H1 (cell line): ENCODE results near the gene FAHD1. TPM values are rescaled to one million over a fixed set of nuclear protein-coding genes. Genes with fewer than 3 reads are reported as not detected.

Experiments
- CTCF ChIA-PET: fragments of 300-600 bp; sonication (Branson Sonifier 250); formaldehyde crosslinking; loops from one replicate; lab custom pipeline; 2021; ENCODE audit not compliant: partially characterized antibody; lab: Charles Lee
- POLR2A ChIA-PET: fragments of 300-600 bp; sonication (Branson Sonifier 250); formaldehyde crosslinking; loops from one replicate; lab custom pipeline; 2021; ENCODE audit warnings: inconsistent platforms; ENCODE audit not compliant: partially characterized antibody; lab: Charles Lee
- DNase-seq, 2 experiments: peaks; one replicate each; pipeline versions ENCODE4 v3.0.0 to v3.0.0-alpha.2; 2010 to 2022; ENCODE audit warnings: low spot score in 2 of 2, low read depth in 1 of 2, mixed read lengths in 1 of 2
- FAIRE-seq: peaks from 2 replicates; lab custom pipeline; 2011; peaks lifted over from hg19 to GRCh38; lab: Jason Lieb, UNC
- H2AFZ ChIP-seq: 2 replicates; pipeline ENCODE4 v1.8.1; 2012; ENCODE audit warnings: low read length, inconsistent platforms
- H2AK5ac ChIP-seq: 2 replicates; pipeline ENCODE4 v1.6.1; 2013; ENCODE audit warnings: low read depth, low read length
- H2BK120ac ChIP-seq: replicated peaks from 2 replicates; pipeline ENCODE3; 2013; ENCODE audit warnings: low read depth, low read length, inconsistent platforms
- H2BK12ac ChIP-seq: 2 replicates; pipeline ENCODE4 v1.6.1; 2013; ENCODE audit warnings: low read depth, low read length
- H2BK15ac ChIP-seq: 2 replicates; pipeline ENCODE4 v1.6.1; 2013; ENCODE audit warnings: low read length
- H2BK20ac ChIP-seq: 2 replicates; pipeline ENCODE4 v1.6.1; 2013; ENCODE audit warnings: low read length
- H2BK5ac ChIP-seq: 2 replicates; pipeline ENCODE4 v1.6.1; 2013; ENCODE audit warnings: low read depth, low read length
- H3K14ac ChIP-seq: 2 replicates; pipeline ENCODE4 v1.6.1; 2013; ENCODE audit warnings: inconsistent platforms; ENCODE audit not compliant: insufficient read length
- H3K18ac ChIP-seq: 2 replicates; pipeline ENCODE4 v1.6.1; 2013; ENCODE audit warnings: low read length; ENCODE audit errors: extremely low read depth
- H3K23ac ChIP-seq: 2 replicates; pipeline ENCODE4 v1.6.1; 2013; ENCODE audit warnings: inconsistent platforms; ENCODE audit not compliant: insufficient read length
- H3K23me2 ChIP-seq: 2 replicates; pipeline ENCODE4 v1.6.1; 2013; ENCODE audit warnings: low read depth, low read length
- H3K27ac ChIP-seq: 2 replicates; pipeline ENCODE4 v1.6.1; 2011; ENCODE audit warnings: low read depth, low read length, inconsistent platforms
- H3K27me3 ChIP-seq, 4 experiments: replicated peaks in 1 of 4; 1 replicate in 1 of 4; 2 replicates in 3 of 4; pipeline versions ENCODE4 v1.6.1 to v1.8.1; 2011 to 2013; ENCODE audit warnings: low read length in 3 of 4, mild to moderate bottlenecking in 3 of 4, inconsistent platforms in 2 of 4, mixed read lengths in 2 of 4, moderate library complexity in 1 of 4; ENCODE audit not compliant: control insufficient read depth in 3 of 4, insufficient read depth in 3 of 4; ENCODE audit errors: extremely low read depth in 1 of 4
- H3K36me3 ChIP-seq, 4 experiments: 2 replicates each; pipeline versions ENCODE4 v1.6.1 to v1.8.1; 2011 to 2013; ENCODE audit warnings: mild to moderate bottlenecking in 4 of 4, low read length in 3 of 4, moderate library complexity in 2 of 4, control low read depth in 1 of 4, inconsistent platforms in 1 of 4; ENCODE audit not compliant: insufficient read depth in 4 of 4, control insufficient read depth in 2 of 4
- H3K4ac ChIP-seq: replicated peaks from 2 replicates; pipeline ENCODE3; 2013; ENCODE audit warnings: low read length, low read depth, mixed read lengths, inconsistent platforms; ENCODE audit not compliant: insufficient read length
- H3K4me1 ChIP-seq, 4 experiments: replicated peaks in 1 of 4; 1 replicate in 1 of 4; 2 replicates in 3 of 4; pipeline versions ENCODE4 v1.6.1 to v1.8.1; 2011 to 2013; ENCODE audit warnings: low read length in 3 of 4, inconsistent platforms in 2 of 4, mixed read lengths in 1 of 4; ENCODE audit not compliant: insufficient read depth in 4 of 4, control insufficient read depth in 3 of 4
- H3K4me2 ChIP-seq, 2 experiments: 2 replicates each; pipeline versions ENCODE4 v1.6.1 to v1.8.1; 2011 to 2013; ENCODE audit warnings: low read depth in 2 of 2, low read length in 2 of 2, control low read depth in 1 of 2, inconsistent platforms in 1 of 2, mild to moderate bottlenecking in 1 of 2; ENCODE audit not compliant: insufficient read depth in 1 of 2
- H3K4me3 ChIP-seq, 4 experiments: fragments of 200-600, 300-600 bp in 1 of 4; sonication (generic), shearing (Covaris generic), sonication (Bioruptor Twin) in 1 of 4; 2 replicates each; pipeline versions ENCODE4 v1.5.1 to v1.8.1; 2011 to 2016; ENCODE audit warnings: low read length in 4 of 4, low read depth in 3 of 4, control low read depth in 2 of 4, inconsistent platforms in 2 of 4, mild to moderate bottlenecking in 2 of 4, mixed read lengths in 1 of 4, moderate library complexity in 1 of 4; ENCODE audit not compliant: insufficient read depth in 2 of 4; ENCODE audit errors: extremely low read depth in 1 of 4
- H3K56ac ChIP-seq: replicated peaks from 2 replicates; pipeline ENCODE3; 2013; ENCODE audit warnings: low read depth, mild to moderate bottlenecking, mixed read lengths, low read length, inconsistent platforms; ENCODE audit not compliant: insufficient read length
- H3K79me1 ChIP-seq: 2 replicates; pipeline ENCODE4 v1.6.1; 2013; ENCODE audit warnings: low read depth, low read length, control low read depth
- H3K79me2 ChIP-seq, 2 experiments: 2 replicates each; pipeline versions ENCODE4 v1.6.1 to v1.8.1; 2012 to 2013; ENCODE audit warnings: low read length in 2 of 2, mild to moderate bottlenecking in 2 of 2, inconsistent platforms in 1 of 2; ENCODE audit not compliant: insufficient read depth in 2 of 2, control insufficient read depth in 1 of 2
- H3K9ac ChIP-seq, 4 experiments: replicated peaks in 1 of 4; 1 replicate in 1 of 4; 2 replicates in 3 of 4; pipeline versions ENCODE4 v1.6.1 to v1.8.1; 2011 to 2013; ENCODE audit warnings: low read depth in 3 of 4, low read length in 3 of 4, control low read depth in 2 of 4, mild to moderate bottlenecking in 2 of 4, moderate library complexity in 2 of 4, inconsistent platforms in 1 of 4; ENCODE audit errors: extremely low read depth in 1 of 4
- H3K9me3 ChIP-seq, 2 experiments: 2 replicates each; pipeline versions ENCODE4 v1.6.1 to v1.8.1; 2012 to 2013; ENCODE audit warnings: mild to moderate bottlenecking in 2 of 2, moderate library complexity in 2 of 2, control low read depth in 1 of 2, inconsistent platforms in 1 of 2, low read depth in 1 of 2, low read length in 1 of 2, mixed read lengths in 1 of 2; ENCODE audit not compliant: insufficient read depth in 2 of 2
- H4K20me1 ChIP-seq, 2 experiments: replicated peaks in 1 of 2; 2 replicates each; pipeline versions ENCODE3 to v1.8.1; 2011 to 2013; ENCODE audit warnings: inconsistent platforms in 2 of 2, low read length in 2 of 2, mild to moderate bottlenecking in 1 of 2; ENCODE audit not compliant: insufficient read depth in 2 of 2, control insufficient read depth in 1 of 2
- H4K5ac ChIP-seq: 2 replicates; pipeline ENCODE4 v1.6.1; 2013; ENCODE audit warnings: low read length, low read depth, mixed read lengths, inconsistent platforms; ENCODE audit not compliant: insufficient read length
- H4K8ac ChIP-seq: 2 replicates; pipeline ENCODE4 v1.8.0; 2013; ENCODE audit warnings: mild to moderate bottlenecking, moderate library complexity, low read length, inconsistent platforms; ENCODE audit not compliant: insufficient read depth; ENCODE audit errors: extremely low read depth
- H4K91ac ChIP-seq: replicated peaks from 2 replicates; pipeline ENCODE3; 2013; ENCODE audit warnings: low read length, mixed read lengths, inconsistent platforms; ENCODE audit not compliant: insufficient read length
- ATF2 ChIP-seq: IDR thresholded peaks from 2 replicates; pipeline ENCODE4 v1.6.1; 2012; ENCODE audit warnings: low read length, inconsistent platforms
- BCL11A ChIP-seq, 2 experiments: IDR thresholded peaks; one replicate each; pipeline ENCODE4 v1.6.1; 2011; ENCODE audit warnings: low read depth in 2 of 2, low read length in 2 of 2, mild to moderate bottlenecking in 2 of 2
- CBX5 ChIP-seq: fragments of 300-800, 300-1000 bp; sonication (generic); IDR thresholded peaks from 2 replicates; pipeline ENCODE4 v1.7.1; 2016; ENCODE audit warnings: antibody characterized with exemption, low read length, low read depth
- CREB1 ChIP-seq: IDR thresholded peaks from 2 replicates; pipeline ENCODE4 v1.6.1; 2012; ENCODE audit warnings: inconsistent platforms
- KDM4A ChIP-seq: IDR thresholded peaks from one replicate; pipeline ENCODE4 v1.7.1; 2012; ENCODE audit warnings: low read depth, mild to moderate bottlenecking, moderate library complexity, low read length, inconsistent platforms; ENCODE audit not compliant: severe bottlenecking
- NANOG ChIP-seq: IDR thresholded peaks from 2 replicates; pipeline ENCODE4 v1.6.1; 2011; ENCODE audit warnings: low read length, low read depth, mild to moderate bottlenecking, inconsistent platforms; ENCODE audit not compliant: insufficient read depth, poor library complexity, severe bottlenecking
- NRF1 ChIP-seq: IDR thresholded peaks from 2 replicates; pipeline ENCODE4 v1.6.1; 2011; ENCODE audit warnings: mild to moderate bottlenecking, low read depth, low read length, improper control_type of control experiment
- POU5F1 ChIP-seq: IDR thresholded peaks from 2 replicates; pipeline ENCODE4 v1.6.1; 2011; ENCODE audit warnings: low read depth, mild to moderate bottlenecking, low read length, moderate library complexity
- SIN3A ChIP-seq, 2 experiments: IDR thresholded peaks in 1 of 2; conservative IDR thresholded peaks in 1 of 2; 2 replicates each; pipeline ENCODE4 v1.6.1; 2011 to 2012; ENCODE audit warnings: low read length in 2 of 2, improper control_type of control experiment in 1 of 2, low read depth in 1 of 2, mild to moderate bottlenecking in 1 of 2
- SRF ChIP-seq: IDR thresholded peaks from 2 replicates; pipeline ENCODE4 v1.6.1; 2011; ENCODE audit warnings: mild to moderate bottlenecking, low read depth, low read length, moderate library complexity
- SUZ12 ChIP-seq: fragments of 200-600 bp; sonication (generic); IDR thresholded peaks from 2 replicates; pipeline ENCODE4 v1.6.1; 2012; ENCODE audit warnings: mild to moderate bottlenecking, inconsistent platforms, low read length, moderate library complexity, mixed read lengths
- TCF12 ChIP-seq: IDR thresholded peaks from 2 replicates; pipeline ENCODE4 v1.6.1; 2011; ENCODE audit warnings: low read depth, mild to moderate bottlenecking, low read length
- ZNF274 ChIP-seq: IDR thresholded peaks from 2 replicates; pipeline ENCODE4 v1.7.0; 2012; ENCODE audit warnings: low read length, borderline replicate concordance; ENCODE audit errors: extremely low read depth
- WGBS, 2 experiments: shearing (Covaris generic) in 1 of 2; methylation state at CpG; one replicate each; pipeline versions ENCODE4 v1.1.6 to v1.1.7; 2013 to 2015; ENCODE audit warnings: low lambda C conversion rate in 2 of 2, mixed read lengths in 2 of 2, inconsistent platforms in 1 of 2, low coverage in 1 of 2, missing lambda C conversion rate in 1 of 2; ENCODE audit not compliant: insufficient replicate concordance in 2 of 2, insufficient coverage in 1 of 2, insufficient read length in 1 of 2; ENCODE audit errors: extremely low coverage in 1 of 2, missing lambda C conversion rate in 1 of 2; 5-methylcytosine and 5-hydroxymethylcytosine counted together
- polyA plus RNA-seq, 7 experiments: library from polyadenylated mRNA; depleted of rRNA in 3 of 7; stranded (reverse) in 5 of 7; unstranded in 2 of 7; fragments of >200 nt in 5 of 7; fragments of 200-250 nt in 2 of 7; gene quantifications; 1 replicate in 5 of 7; 2 replicates in 1 of 7; 4 replicates in 1 of 7; pipeline versions ENCODE4 v1.2.1 to v1.2.3, GENCODE V29; 2011 to 2013; ENCODE audit warnings: missing spikeins in 2 of 7, mixed read lengths in 2 of 7
- total RNA-seq: library from RNA; stranded (reverse); fragmentation: NEBNext Ultra II Directional; extraction: Animal tissue kit (Norgen Biotek cat#: 25700); gene quantifications from 2 replicates; pipeline ENCODE4 v1.2.1, GENCODE V29; 2021

The FAHD1 gene
- total and polyA plus RNA-seq, 2 of the 8 experiments (the other 6 are each of a cell fraction or from before 2014, with no cell fraction given): 20.4 to 31.9 TPM

DNA sequence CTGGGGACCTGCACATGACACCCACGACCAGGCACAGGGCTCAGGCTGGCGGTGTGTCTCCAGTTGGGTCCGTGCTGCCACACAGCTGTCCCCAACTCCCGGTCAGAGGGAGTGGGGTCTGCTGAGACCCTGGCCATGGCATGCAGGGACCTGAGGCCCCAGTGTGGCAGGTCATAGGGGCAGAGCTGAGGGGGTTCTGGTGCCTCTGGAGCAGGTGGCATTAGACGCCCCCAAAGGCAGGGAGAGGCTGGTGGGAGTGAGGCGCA lies 40.0 kb upstream of the FAHD1 start:
- no peaks in the 10 kb centered on the region for H3K9me3 ChIP-seq
- no peak overlapping the region for H2BK5ac ChIP-seq
- 90% methylated on average over 6 of the region's 6 CpGs; no CpG with 5 or more reads in 1 of the 2 experiments for WGBS, 2 experiments
- H4K20me1 ChIP-seq: peaks cover 20 to 21% of the 10 kb centered on the region in 2 experiments
- H3K4me3 ChIP-seq: no peak overlapping the region
- H3K18ac ChIP-seq: no peak overlapping the region
- no peak overlapping the region for H4K8ac ChIP-seq
- no peak overlapping the region for H4K5ac ChIP-seq
- no peak overlapping the region for H3K9ac ChIP-seq
- no peaks in the 10 kb centered on the region for H3K27me3 ChIP-seq
- peaks cover 0 to 35% of the 10 kb centered on the region in 2 experiments; a peak in 3 of 4 replicates for H3K79me2 ChIP-seq
- H3K4me2 ChIP-seq: no peak overlapping the region
- H3K79me1 ChIP-seq: peaks cover 13% of the 10 kb centered on the region; the same call in 1 of the 2 replicates
- peaks cover 3% of the 10 kb centered on the region; the same call in 1 of the 2 replicates for H3K23me2 ChIP-seq
- FAIRE-seq (no peak), DNase-seq (no peak)
- no peak overlapping the region for H2AFZ ChIP-seq
- H2BK15ac ChIP-seq: no peak overlapping the region
- ChIA-PET CTCF (interaction anchor here (1.4 kb wide), 1 partner anchor 13 kb away, joined by 4 read pairs; no protein-coding TSS in a partner anchor), POLR2A (interaction anchor here (1.6 to 4.0 kb wide), 3 partner anchors 12 to 18 kb away, joined by 3 to 13 read pairs (median 5); partner anchors contain the start of gene NME3)
- no peak overlapping the region for H4K91ac ChIP-seq
- H3K23ac ChIP-seq: no peak overlapping the region
- no peak overlapping the region for H2BK12ac ChIP-seq
- peaks cover 0 to 44% (median 2%) of the 10 kb centered on the region in 4 experiments; a peak in 4 of 8 replicates for H3K36me3 ChIP-seq
- H3K27ac ChIP-seq: no peak overlapping the region
- no peak overlapping the region for H3K56ac ChIP-seq
- no peak overlapping the region for H2BK20ac ChIP-seq
- H3K4ac ChIP-seq: no peak overlapping the region
- H2BK120ac ChIP-seq: no peak overlapping the region
- no peaks in the 10 kb centered on the region; a peak in 1 of 7 replicates for H3K4me1 ChIP-seq
- no peak overlapping the region for H3K14ac ChIP-seq
- no peak overlapping the region for H2AK5ac ChIP-seq
- TF ChIP-seq KDM4A: no peak
- TF ChIP-seq ATF2: no peak
- no peak for TF ChIP-seq SRF
- TF ChIP-seq SUZ12: no peak
- no peak for TF ChIP-seq NRF1
- no peak for TF ChIP-seq CREB1
- TF ChIP-seq BCL11A (IDR thresholded peaks at IDR 0.05; ENCODE audit: low read depth in 2 of 2, low read length in 2 of 2): no peak
- TF ChIP-seq TCF12: no peak
- TF ChIP-seq CBX5: no peak
- TF ChIP-seq ZNF274: no peak
- no peak for TF ChIP-seq SIN3A (conservative IDR thresholded peaks at IDR 0.05 in 1 of 2, IDR thresholded peaks at IDR 0.05 in 1 of 2; ENCODE audit: low read depth in 1 of 2, low read length in 2 of 2)
- no peak for TF ChIP-seq NANOG
- no peak for TF ChIP-seq POU5F1
